Measurements from ENCODE around the gene KCNJ5.

DNA sequence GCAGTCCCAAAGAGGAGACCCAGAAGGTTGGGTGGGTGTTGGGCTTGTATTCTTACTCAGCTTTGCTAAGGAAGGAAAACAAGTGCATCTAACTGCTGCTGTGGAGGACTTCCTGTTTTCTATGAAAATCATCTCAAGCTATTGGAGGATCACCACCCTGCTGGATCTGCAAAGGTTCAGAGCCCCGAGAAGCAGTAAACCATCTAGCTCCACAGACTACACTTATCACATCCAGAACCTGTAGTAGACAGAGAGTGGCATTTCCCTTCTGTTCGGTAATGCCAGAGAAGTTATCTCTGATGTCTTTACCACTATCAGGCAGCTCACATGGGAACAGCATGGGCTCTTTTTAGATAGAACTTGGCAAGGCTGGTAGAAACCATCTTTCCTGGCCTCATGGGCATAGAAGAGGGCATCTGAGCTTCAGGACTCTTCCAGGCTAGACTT, 45.8 kb upstream of the KCNJ5 start:
- no peak for TF ChIP-seq POLR2A (IDR thresholded peaks at IDR 0.05)
- TF ChIP-seq, protein P1, sequence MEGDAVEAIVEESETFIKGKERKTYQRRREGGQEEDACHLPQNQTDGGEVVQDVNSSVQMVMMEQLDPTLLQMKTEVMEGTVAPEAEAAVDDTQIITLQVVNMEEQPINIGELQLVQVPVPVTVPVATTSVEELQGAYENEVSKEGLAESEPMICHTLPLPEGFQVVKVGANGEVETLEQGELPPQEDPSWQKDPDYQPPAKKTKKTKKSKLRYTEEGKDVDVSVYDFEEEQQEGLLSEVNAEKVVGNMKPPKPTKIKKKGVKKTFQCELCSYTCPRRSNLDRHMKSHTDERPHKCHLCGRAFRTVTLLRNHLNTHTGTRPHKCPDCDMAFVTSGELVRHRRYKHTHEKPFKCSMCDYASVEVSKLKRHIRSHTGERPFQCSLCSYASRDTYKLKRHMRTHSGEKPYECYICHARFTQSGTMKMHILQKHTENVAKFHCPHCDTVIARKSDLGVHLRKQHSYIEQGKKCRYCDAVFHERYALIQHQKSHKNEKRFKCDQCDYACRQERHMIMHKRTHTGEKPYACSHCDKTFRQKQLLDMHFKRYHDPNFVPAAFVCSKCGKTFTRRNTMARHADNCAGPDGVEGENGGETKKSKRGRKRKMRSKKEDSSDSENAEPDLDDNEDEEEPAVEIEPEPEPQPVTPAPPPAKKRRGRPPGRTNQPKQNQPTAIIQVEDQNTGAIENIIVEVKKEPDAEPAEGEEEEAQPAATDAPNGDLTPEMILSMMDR (IDR thresholded peaks at IDR 0.05): no peak
